ENCODE measurements around the gene TGM4.
"Not testable (repeated sequence)": the region's sequence is repeated elsewhere in the genome, so short reads cannot be mapped to it uniquely, and the experiment has no call there.

TGM4 gene

GRCh38 chr3:44874308-44874707, at the start of gene TGM4:
TSS of gene TGM4 (plus strand) at chr3:44874608. CDS start at chr3:44874679, 71 bp downstream.
- no peak for FAIRE-seq

- FAIRE-seq: no peak
Measured at GRCh38 chr3:44825264-44825925, 49.0 kb upstream of the TGM4 start.

GRCh38 chr3:44827196-44827595, 47.2 kb upstream of the TGM4 start:
- FAIRE-seq: no peak

- no peak for FAIRE-seq
Measured at GRCh38 chr3:44831232-44831631, 43.2 kb upstream of the TGM4 start.

- no peak for FAIRE-seq
Measured at GRCh38 chr3:44832032-44832431, 42.4 kb upstream of the TGM4 start.

GRCh38 chr3:44832965-44833364, 41.4 kb upstream of the TGM4 start:
- no peak for FAIRE-seq

- FAIRE-seq: no peak
Measured at GRCh38 chr3:44833394-44833793, 41.0 kb upstream of the TGM4 start.

GRCh38 chr3:44835684-44836083, 38.7 kb upstream of the TGM4 start:
- no peak for FAIRE-seq

GRCh38 chr3:44842376-44842775, 32.0 kb upstream of the TGM4 start:
- FAIRE-seq: no peak

- FAIRE-seq: no peak
Measured at GRCh38 chr3:44845528-44846520, 28.6 kb upstream of the TGM4 start.

- no peak for FAIRE-seq
Measured at GRCh38 chr3:44848634-44849033, 25.8 kb upstream of the TGM4 start.

GRCh38 chr3:44856663-44857062, 17.7 kb upstream of the TGM4 start:
- not testable (repeated sequence) for FAIRE-seq

- no peak for FAIRE-seq
Measured at GRCh38 chr3:44860117-44860516, 14.3 kb upstream of the TGM4 start.

GRCh38 chr3:44861412-44862225, 12.8 kb upstream of the TGM4 start, which contains the start of gene TMEM42:
TSS of gene TMEM42 (plus strand) at chr3:44861912. CDS start at chr3:44861925, 13 bp downstream.
- no peak for FAIRE-seq

- no peak for FAIRE-seq
Measured at GRCh38 chr3:44862226-44862637, 12.2 kb upstream of the TGM4 start.

GRCh38 chr3:44865272-44866035, 9.0 kb upstream of the TGM4 start:
- FAIRE-seq: no peak

- FAIRE-seq: no peak
Measured at GRCh38 chr3:44867421-44868111, 6.8 kb upstream of the TGM4 start.

- no peak for FAIRE-seq
Measured at GRCh38 chr3:44870375-44871061, 3.9 kb upstream of the TGM4 start.

GRCh38 chr3:44875596-44875995, 1.2 kb downstream of the TGM4 start:
- FAIRE-seq: no peak

- FAIRE-seq: no peak
Measured at GRCh38 chr3:44877333-44877732, 2.9 kb downstream of the TGM4 start.

- FAIRE-seq: no peak
Measured at GRCh38 chr3:44880284-44880683, 5.9 kb downstream of the TGM4 start.

Measured in endometrium (tissue), 2 donors.